H1 (cell line): Measurements from ENCODE around the gene MEIS2.

Source experiments
- BCL11A ChIP-seq, 2 experiments: IDR thresholded peaks; one replicate each; pipeline ENCODE4 v1.6.1; 2011; ENCODE audit warnings: low read depth in 2 of 2, low read length in 2 of 2, mild to moderate bottlenecking in 2 of 2
- RBBP5 ChIP-seq: IDR thresholded peaks from 2 replicates; pipeline ENCODE4 v1.7.1; 2012; ENCODE audit warnings: low read depth, mild to moderate bottlenecking, inconsistent platforms, low read length, moderate library complexity, borderline replicate concordance
- SRF ChIP-seq: IDR thresholded peaks from 2 replicates; pipeline ENCODE4 v1.6.1; 2011; ENCODE audit warnings: mild to moderate bottlenecking, low read depth, low read length, moderate library complexity

- TF ChIP-seq SRF: no peak
- TF ChIP-seq BCL11A (IDR thresholded peaks at IDR 0.05; ENCODE audit: low read depth in 2 of 2, low read length in 2 of 2): no peak
- TF ChIP-seq RBBP5: no peak
These were observed 66.0 kb downstream of the MEIS2 start for GRCh38 chr15:37034392-37034791.
